ENCODE data around the gene PCK1. TPM values are rescaled to one million over a fixed set of nuclear protein-coding genes. Genes with fewer than 3 reads are reported as not detected.

Gene PCK1
- total and polyA plus RNA-seq, 2 of the 8 experiments (the other 6 are each of a cell fraction or from before 2014, with no cell fraction given) = not detected

DNA sequence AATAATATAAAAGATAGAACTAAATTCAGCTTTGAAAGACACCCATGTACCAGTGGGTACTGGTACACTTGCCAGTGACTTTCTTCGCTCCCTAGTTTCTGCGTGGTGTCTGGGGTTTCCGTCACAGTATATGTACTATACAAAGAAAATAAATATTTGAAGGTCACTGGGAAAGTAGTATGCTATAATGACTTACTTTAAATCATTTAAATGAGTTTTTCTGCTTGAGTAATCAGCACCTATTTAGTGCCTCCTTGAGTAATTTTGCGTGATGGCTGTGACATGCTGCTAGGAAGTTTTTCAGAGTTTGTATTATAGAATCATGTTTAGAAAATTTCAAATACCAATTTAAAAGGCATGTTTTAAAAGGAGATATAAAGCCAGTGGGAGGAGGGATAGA lies 32.8 kb upstream of the PCK1 start:
- H3K36me3 ChIP-seq (ENCODE audit: control insufficient read depth in 2 of 4, insufficient read depth in 4 of 4, low read length in 3 of 4) = no peaks in the 10 kb centered on the region
- no peak overlapping the region for H3K27ac ChIP-seq (ENCODE audit: low read depth, low read length)
- no peak overlapping the region for H3K4ac ChIP-seq (replicated peaks; ENCODE audit: insufficient read length, low read depth, low read length)
- WGBS, 2 experiments (ENCODE audit: extremely low coverage in 1 of 2, insufficient coverage in 1 of 2, insufficient read length in 1 of 2, insufficient replicate concordance in 2 of 2, low coverage in 1 of 2, low lambda C conversion rate in 2 of 2, missing lambda C conversion rate in 1 of 2) = 86% methylated on average over 4 of the region's 4 CpGs; no CpG with 5 or more reads in 1 of the 2 experiments
- H2BK120ac ChIP-seq (replicated peaks; ENCODE audit: low read depth, low read length) = no peak overlapping the region
- ChIA-PET POLR2A (ENCODE audit: partially characterized antibody) (no interaction called here), CTCF (ENCODE audit: partially characterized antibody) (interaction anchor here (0.9 to 2.0 kb wide), 12 partner anchors 10 to 63 kb away, joined by 3 to 13 read pairs (median 4); no protein-coding TSS in a partner anchor)
- no peak overlapping the region for H4K91ac ChIP-seq (replicated peaks; ENCODE audit: insufficient read length, low read length)
- no peaks in the 10 kb centered on the region for H3K9me3 ChIP-seq (ENCODE audit: insufficient read depth in 2 of 2, low read depth in 1 of 2, low read length in 1 of 2)
- FAIRE-seq = no peak
- H3K23ac ChIP-seq (ENCODE audit: insufficient read length) = no peak overlapping the region
- H4K5ac ChIP-seq (ENCODE audit: insufficient read length, low read depth, low read length) = no peak overlapping the region
- no peaks in the 10 kb centered on the region for H4K20me1 ChIP-seq (replicated peaks in 1 of 2; ENCODE audit: control insufficient read depth in 1 of 2, insufficient read depth in 2 of 2, low read length in 2 of 2)
- no peak overlapping the region for H3K56ac ChIP-seq (replicated peaks; ENCODE audit: insufficient read length, low read depth, low read length)
- H3K79me2 ChIP-seq (ENCODE audit: control insufficient read depth in 1 of 2, insufficient read depth in 2 of 2, low read length in 2 of 2) = no peaks in the 10 kb centered on the region
- no peak overlapping the region for H3K4me2 ChIP-seq (ENCODE audit: insufficient read depth in 1 of 2, low read depth in 2 of 2, low read length in 2 of 2)
- no peak overlapping the region for H2BK20ac ChIP-seq (ENCODE audit: low read length)
- no peaks in the 10 kb centered on the region; a peak in 2 of 7 replicates for H3K27me3 ChIP-seq (replicated peaks in 1 of 4; ENCODE audit: control insufficient read depth in 3 of 4, extremely low read depth in 1 of 4, insufficient read depth in 3 of 4, low read length in 3 of 4)
- no peak overlapping the region for H2BK5ac ChIP-seq (ENCODE audit: low read depth, low read length)
- no peak overlapping the region for H3K18ac ChIP-seq (ENCODE audit: extremely low read depth, low read length)
- H2BK12ac ChIP-seq (ENCODE audit: low read depth, low read length) = no peak overlapping the region
- no peak overlapping the region for H2AK5ac ChIP-seq (ENCODE audit: low read depth, low read length)
- H3K23me2 ChIP-seq (ENCODE audit: low read depth, low read length) = no peaks in the 10 kb centered on the region
- no peak for DNase-seq (ENCODE audit: low read depth in 1 of 2, low spot score in 2 of 2)
- H2BK15ac ChIP-seq (ENCODE audit: low read length) = no peak overlapping the region
- H3K4me1 ChIP-seq (replicated peaks in 1 of 4; ENCODE audit: control insufficient read depth in 3 of 4, insufficient read depth in 4 of 4, low read length in 3 of 4) = peaks cover 0 to 17% (median 5%) of the 10 kb centered on the region in 4 experiments; a peak in 5 of 7 replicates
- H3K79me1 ChIP-seq (ENCODE audit: low read depth, low read length) = no peaks in the 10 kb centered on the region
- no peak overlapping the region for H3K9ac ChIP-seq (replicated peaks in 1 of 4; ENCODE audit: extremely low read depth in 1 of 4, low read depth in 3 of 4, low read length in 3 of 4)
- TF ChIP-seq HDAC2 (IDR thresholded peaks at IDR 0.05; ENCODE audit: borderline replicate concordance in 1 of 2, low read depth in 2 of 2, low read length in 2 of 2) (no peak), TAF1 (IDR thresholded peaks at IDR 0.05; ENCODE audit: low read depth, low read length) (no peak), FOSL1 (IDR thresholded peaks at IDR 0.05; ENCODE audit: insufficient read depth, low read depth, low read length) (no peak), CHD1 (IDR thresholded peaks at IDR 0.05; ENCODE audit: low read depth, low read length) (no peak), MAFK (IDR thresholded peaks at IDR 0.05; ENCODE audit: low read depth, low read length) (no peak), JUN (IDR thresholded peaks at IDR 0.05; ENCODE audit: low read depth, low read length) (no peak), EP300 (IDR thresholded peaks at IDR 0.05; ENCODE audit: borderline replicate concordance in 1 of 2, low read depth in 2 of 2, low read length in 2 of 2) (no peak)
- H2AFZ ChIP-seq (ENCODE audit: low read length) = no peak overlapping the region
- no peak overlapping the region for H3K4me3 ChIP-seq (ENCODE audit: extremely low read depth in 1 of 4, insufficient read depth in 2 of 4, low read depth in 3 of 4, low read length in 4 of 4)
- H3K14ac ChIP-seq (ENCODE audit: insufficient read length) = no peak overlapping the region
- H4K8ac ChIP-seq (ENCODE audit: extremely low read depth, insufficient read depth, low read length) = no peak overlapping the region

Measured in H1 (cell line).